ENCODE measurements around the gene ERC2.

ERC2 gene

DNA sequence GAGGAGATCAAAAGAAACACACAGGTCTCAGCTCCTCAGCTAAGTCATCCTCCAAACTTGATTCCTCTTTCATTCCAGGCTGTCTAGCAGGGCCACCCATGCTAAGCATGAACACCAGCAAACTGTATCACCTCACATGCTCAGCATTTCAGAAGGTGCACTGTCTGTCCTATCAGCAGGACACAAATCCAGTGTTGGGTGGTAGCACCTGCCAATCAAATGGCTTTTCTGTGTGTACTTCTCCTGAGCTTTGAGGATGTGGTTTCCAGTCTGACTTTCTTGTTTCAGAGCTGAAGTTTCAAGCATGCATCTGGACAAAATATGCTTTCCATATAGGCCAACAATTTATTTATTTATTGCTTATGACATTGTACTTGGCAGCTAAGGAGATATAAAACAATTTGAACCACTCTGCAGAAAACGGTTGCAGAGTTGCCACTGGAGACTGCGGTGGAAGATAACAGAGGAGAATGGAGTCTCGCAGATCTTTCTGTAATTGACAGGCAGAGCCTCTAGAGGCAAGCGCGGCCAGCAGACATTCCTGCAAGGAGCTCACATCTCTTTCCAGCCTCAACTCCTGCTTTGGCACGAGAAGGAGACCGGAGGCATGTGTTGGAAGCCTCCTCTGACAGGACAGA is 814.0 kb downstream of the ERC2 start:
- DNase-seq, result no peak

DNA sequence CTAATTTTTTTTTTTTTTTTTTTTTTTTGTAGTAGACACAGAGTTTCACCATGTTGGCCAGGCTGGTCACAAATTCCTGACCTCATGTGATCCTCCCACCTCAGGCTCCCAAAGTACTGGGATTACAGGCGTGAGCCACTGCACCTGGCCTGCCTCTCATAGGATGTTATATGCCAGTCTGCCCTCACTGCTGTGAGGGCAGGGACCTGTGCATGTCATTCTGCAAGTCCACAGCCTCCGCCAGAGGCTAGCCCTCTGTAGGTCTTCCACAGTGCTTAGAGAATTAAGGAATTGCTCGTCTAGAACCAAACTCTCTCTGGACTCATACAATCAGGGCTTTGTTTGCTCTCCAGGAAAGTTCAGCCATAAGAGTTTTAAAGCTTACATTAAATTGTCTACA is 817.3 kb downstream of the ERC2 start:
- DNase-seq, result no peak

DNA sequence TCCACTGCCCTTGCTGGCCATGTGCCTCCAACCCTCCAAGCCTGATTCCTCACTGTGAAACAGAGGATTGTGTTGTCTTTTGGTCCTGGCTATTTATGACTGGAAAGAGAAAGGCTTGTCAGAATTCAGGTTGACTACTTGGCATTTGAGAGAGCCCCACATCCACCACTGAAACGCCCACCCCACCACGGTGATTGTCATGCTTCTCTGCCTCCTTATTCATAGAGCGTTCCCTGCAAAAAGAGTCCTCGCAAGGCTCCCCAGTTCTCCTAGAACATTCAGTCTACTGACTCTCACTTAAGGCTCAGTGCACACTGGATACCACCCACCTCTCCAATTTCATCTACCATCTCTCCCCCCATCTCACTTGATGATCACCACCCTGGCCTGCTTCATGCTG is 818.3 kb downstream of the ERC2 start:
- DNase-seq, result no peak

DNA sequence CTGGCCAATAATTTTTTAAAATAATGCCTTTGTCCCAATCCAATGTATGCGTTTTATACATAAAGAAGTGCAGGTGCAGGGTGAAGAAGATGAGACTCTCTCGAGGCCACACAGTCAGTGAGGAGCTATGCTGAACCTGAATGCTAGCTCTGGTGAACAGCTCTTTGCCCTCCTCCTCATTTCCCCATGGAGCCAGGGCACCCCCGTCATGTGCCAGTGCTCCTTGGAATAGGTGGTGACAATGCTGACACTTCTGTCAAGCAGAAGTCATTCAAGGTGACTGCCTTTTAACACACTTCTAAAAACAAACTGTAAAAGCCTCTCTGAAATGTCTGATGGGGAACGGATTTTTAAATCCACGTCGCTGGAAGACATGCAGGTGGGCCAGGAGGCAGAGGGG is 818.7 kb downstream of the ERC2 start:
- no peak for DNase-seq

DNA sequence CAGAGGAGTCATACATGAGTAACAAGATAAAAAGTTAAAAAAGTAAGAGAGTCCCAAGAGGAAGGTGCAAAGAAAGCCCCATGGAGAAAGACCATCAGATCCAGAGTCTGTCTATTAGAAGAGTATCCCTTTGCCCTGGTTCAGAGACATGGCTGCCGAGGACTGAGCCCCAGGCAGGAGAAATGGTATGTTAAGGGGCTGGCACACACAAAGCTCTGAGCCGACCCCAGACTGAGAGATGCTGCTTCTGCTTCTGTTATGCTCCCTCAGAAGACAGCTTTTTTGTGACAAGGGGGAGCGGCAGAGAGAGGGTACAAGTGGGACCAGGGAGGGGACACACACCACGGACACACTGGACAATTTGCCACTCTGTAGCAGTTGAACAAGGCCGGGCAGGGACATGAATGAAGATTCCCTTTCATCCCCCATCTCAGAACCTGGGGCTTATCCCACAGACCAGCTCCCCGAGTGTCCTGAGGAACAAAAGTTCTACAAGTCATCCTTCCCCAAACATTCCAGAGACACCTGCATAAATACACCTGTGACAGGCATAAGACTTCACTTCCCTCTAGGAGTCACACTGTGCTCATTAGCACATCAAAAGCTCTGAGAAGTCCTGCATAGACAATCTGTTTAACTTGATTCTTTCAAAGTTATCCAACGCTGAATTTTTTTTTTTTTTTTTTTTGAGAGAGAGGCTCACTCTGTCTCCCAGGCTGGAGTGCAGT is 819.5 kb downstream of the ERC2 start:
- DNase-seq, result no peak

DNA sequence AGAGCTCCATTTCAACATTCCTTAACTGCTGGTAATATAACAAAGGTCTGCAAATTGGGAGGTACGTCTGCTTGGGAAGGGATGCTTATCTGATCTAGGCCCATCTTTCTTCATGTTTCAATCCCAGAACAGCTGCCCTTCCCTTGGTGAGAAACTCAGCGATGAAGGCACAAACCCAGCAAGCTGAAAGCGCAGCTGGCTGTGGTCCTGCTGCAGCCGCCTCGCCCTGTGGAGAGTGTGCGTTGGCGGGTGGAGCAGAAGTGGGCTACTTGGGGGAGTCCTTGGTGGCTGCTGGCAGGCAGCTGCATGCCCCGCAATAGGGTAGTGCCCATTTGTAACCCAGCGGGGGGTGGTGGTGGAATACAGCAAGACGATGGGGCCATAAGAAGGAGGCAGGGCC is 820.6 kb downstream of the ERC2 start:
- DNase-seq, result no peak

DNA sequence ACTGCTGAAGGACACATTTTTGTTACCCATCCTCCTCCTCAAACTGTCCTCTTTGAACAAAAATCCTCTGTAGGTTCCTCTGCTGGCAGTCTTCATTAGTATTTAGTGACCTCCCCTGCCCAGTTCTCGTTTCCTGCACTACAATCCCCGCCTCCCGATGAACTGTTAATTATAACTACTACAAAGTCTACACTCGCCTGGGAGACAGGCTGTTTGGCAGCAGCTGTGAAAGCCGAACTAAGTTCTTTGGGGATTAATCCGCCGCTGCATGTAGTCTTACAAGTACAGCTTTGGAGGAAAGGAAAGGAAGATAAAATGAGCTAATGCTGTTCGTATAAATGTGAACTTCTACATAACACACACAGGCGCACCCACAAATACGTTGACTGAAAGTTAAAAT is 821.2 kb downstream of the ERC2 start:
- DNase-seq, result no peak

DNA sequence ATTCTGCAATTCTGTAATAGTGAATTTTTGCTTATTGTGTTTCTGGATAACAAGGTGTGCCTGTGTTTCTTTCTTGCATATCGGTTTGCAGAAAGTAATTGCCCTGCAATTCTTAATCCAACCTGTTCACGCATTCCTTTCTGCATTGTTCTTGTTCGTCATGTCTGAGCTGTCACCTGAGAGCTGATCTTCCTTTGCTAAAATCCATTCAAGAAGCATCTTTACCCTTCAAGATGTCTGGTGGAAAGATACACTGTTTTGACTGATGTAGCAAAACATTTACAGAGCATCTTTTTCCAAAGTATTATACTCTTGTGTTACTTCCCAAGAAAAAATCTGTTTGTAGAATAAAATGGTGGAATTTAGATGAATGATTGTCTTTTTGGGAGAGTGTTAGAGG is 822.1 kb downstream of the ERC2 start:
- no peak for DNase-seq

DNA sequence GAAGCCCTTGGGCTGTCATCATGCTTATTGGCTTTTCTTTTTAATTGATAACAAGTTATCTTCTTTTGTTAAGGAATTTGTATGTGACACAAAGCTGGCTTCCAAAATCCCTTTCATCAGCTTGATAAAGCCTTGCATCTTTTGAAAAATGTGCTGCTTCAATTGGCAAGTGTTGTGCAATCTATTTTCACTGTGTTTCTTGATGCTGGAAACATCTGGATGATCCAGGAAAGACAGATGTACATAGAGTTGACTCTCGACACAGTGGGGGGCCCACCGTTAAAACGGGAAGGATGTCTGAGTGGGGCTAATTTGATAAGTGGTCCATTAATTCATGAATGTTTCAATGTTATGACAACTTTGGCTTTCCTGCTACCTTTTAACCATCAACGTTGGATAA is 822.8 kb downstream of the ERC2 start:
- no peak for DNase-seq

DNA sequence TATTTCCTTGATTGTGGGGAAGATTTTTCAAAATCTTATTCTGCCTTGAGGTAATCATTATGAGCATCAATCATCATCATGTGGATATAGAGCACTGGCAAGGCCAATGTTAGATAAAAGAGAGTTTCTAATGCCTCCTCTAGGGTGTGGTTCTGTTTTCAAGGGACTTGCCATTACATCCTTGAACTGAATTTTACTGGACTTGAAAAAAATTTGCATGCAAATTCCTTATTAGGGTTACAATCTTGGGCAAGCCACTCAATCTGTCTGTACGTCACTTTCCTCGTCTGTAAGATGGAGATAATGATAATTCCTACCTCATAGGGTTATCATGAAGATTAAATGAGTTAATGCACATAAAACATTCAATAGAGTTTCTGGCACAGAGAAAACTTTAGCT is 825.0 kb downstream of the ERC2 start:
- DNase-seq, result no peak

DNA sequence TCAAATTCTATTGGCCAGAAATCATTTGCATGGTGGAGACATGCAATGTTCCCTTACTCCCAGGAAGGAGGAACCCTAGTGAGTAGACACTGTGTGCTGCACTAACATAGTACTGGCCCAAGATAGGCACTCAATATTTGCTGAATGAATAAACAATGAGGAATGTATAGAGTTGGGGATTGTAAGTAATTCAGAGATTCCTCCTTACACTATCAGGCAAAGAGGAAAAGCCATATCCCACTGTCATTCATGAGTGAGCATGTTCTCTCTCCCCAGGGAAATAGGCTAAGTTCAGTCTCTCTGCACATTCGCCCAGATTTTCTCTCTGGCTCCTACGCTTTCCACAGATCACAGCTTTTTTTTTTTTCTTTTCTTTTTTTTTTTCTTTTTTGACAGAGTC is 826.3 kb downstream of the ERC2 start:
- DNase-seq, result no peak

DNA sequence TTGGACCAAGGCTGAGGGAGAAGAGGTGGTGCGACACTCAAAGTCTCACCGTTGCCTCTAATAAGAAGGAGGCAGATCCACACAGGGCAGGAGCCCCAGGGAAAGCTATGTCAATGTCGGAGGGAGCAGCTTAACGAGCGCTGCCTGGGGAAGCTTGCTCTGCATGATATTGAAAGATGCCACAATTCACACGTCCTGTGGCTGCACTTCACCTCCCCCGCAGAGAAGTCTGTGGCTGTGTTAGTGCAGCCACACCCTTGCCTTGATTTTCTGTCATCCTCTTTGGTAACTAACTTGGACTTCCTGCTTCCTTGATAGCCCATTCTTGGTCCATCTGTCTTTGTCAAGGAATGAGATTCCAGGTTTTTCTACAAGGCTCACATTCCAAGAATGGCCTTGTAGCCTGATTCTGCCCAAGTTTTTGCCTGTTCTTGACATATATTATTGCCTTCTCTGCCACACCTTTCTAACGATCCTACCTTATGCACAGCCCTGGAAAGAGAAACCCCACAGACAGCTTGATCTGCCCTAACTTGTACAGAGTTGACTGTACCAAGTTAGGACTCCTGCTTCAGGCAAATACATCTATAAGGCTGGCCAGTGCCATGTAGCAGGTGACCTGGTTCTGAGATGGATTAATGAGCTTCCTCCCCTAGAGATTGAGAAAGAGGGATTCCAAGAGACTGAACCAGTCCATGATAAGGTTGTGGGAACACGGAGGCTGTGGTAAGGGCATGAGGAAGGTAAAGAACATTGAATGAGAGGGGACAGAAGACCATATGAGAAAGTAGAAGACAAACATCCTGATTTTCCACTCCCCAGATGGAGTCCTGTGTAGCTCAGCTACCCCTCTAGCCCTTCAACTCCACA is 828.1 kb downstream of the ERC2 start:
- no peak for DNase-seq

DNA sequence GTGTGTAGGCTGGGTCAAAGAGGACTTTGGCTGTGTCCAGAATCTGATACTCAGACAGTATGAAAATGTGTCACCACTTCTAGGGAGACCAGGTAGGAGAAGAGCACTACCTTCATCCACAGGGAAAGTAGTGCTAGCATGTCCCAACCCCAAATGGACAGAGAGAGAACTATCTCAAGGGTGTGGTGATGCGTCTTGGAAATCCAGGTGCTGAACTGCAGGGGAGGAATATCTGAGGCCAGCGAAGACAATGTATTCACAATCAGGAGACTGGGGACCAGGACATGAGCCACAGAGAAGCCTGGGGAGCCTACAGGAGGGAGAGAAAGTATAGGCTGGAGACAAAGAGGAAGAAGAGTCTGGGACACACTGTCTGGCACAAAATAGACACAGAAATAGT is 829.1 kb downstream of the ERC2 start:
- no peak for DNase-seq

DNA sequence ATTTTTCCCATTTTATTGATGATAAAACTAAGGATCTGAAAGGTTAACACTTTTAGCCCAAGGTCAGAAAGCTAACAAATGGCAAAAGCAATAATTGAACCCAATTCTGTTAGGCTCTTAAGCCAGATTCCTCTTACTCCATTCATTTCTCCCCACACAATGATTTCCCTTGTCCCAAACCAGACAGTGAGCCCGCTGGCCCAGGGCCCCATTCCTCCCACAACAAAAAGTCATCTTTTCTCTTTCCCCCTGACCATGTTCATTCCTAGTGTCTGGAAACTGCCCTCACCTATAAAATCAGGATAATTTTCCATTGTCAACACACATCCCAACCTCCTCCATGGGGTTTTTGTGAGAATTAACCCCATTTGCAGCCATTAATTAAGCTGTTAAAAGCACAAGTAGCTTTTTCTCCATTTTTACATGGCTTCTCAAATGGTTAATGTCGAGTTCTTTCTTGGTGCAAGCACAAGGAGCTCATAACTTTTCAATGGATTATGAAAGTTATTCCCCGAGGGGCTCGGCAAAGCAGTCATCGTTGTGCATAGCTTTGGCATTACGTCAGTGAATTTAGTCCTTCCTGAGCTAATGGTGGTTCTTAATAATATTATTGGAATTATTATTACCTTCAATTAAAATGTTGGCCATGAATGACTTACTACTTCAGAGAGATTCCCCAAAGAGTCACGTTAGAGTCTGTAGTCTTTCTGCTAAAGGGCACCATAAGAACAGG is 830.2 kb downstream of the ERC2 start:
- DNase-seq, result no peak

DNA sequence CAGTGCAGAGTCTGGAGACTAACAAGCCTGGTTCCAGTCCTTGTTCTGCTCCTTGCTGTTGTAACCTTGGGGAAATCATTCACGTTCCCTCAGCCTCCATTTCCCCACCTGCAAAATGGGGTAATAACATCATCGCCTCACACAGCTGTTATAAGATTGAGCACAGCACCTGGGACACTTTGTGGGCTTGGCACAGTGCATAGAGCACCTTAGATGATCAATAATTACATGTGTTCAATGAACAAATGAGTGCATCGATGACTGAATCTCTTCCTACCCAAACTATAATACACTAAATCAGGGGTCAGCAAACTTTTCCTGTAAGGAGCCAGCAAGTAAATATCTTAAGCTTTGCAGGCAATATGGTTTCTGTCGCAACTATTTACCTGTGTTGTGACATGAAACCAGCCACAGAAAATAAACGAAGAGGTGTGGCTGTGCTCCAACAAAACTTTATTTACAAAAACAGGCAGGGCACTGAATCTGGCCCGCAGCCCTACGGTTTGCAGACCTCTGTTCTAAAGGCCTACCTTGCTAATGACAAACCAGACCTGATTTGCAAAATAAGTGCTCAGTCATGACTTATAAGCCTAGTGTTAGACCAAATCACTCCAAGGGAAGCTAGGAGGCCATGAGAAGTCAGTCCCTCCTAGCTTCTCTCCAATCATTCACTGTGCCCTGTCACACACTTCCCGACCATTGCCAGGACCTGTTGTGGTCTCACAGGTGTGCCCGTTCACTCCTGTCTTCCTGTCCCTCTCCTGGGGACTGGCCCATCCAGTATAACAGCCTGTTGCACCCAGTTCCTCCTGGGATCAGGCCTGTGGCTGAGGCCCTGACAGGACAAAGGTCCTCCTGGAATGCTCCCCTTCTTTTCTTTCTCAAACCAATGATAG is 831.7 kb downstream of the ERC2 start:
- DNase-seq, result no peak

DNA sequence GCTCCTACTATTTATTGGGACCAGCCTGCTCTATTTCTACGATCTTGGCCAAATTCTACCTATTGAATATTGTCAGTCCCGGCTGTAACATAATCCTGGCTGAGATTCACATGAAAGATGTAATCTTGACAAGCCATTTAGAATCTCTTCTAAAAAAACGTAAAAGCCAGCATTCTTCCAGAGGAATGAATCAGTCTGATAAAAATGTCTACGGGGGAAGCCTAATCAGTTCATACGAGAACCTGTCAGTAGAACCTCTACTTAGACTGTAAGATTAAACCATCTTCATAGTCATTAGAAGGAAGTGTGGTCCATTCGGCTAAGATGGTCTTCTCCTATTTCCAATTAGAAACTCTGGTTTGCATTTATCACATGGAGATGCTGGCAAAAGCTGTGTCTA is 833.9 kb downstream of the ERC2 start:
- DNase-seq, result no peak

DNA sequence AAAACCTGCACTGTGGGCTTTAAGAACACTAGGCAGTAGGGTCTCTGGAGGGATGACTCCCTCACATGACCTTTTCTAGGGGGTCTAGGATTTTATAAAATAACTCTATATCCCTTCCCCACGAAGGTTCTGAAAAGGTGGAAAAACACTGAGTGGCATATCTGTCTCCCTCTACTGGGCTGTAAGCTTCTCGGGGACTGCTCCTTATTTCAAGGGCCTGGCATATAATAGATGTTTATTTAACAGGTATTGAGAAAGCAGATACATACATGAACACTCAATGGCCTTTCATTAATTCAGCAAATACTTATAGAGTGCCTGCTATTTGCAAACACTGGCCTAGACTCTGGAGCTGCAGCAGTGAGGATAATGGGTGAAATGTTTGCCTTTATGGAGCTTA is 834.9 kb downstream of the ERC2 start:
- no peak for DNase-seq

DNA sequence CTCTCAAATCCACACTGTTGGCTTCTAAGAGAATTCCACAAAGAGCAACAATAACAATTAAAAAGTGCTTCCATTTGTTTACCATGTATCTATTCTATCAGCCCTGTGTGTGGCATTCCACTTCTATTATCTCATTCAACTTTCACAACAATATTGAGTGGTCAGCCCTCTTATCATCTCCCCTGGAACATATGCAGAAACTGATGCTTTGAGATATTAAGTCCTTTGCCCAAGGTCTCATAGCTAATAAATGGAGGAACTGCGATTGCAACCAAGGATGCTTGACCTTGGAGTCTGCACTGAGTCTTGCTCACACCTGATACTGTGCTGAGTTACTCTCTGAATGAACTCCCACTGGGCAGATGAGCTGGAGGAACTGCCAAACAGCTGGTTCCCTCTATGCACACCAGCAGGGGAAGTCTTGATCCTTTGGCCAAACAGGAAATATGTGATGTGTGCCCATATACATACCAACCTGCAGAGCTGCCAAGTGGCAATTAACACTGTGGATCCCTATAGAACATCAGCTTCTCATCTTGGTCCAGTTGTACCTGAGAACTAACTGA is 836.4 kb downstream of the ERC2 start:
- DNase-seq, result no peak

DNA sequence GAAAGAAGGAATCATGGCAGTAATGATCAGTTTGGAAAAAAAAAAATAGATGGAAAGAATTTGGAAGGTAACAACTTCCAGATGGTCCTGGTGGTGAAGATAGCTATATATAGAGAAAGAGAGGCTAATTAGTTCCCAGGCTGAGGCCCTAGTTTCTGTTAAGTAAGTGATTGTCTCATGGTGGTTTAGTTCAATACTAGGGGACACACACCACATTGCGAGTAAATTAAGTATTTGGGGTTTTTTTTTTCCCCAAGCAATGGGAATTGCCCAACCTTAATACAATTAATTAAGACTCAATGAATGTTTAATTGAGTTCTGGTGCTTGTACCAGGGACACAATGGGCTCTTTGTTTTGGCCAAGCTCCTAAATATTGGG is 837.4 kb downstream of the ERC2 start:
- DNase-seq, result no peak

DNA sequence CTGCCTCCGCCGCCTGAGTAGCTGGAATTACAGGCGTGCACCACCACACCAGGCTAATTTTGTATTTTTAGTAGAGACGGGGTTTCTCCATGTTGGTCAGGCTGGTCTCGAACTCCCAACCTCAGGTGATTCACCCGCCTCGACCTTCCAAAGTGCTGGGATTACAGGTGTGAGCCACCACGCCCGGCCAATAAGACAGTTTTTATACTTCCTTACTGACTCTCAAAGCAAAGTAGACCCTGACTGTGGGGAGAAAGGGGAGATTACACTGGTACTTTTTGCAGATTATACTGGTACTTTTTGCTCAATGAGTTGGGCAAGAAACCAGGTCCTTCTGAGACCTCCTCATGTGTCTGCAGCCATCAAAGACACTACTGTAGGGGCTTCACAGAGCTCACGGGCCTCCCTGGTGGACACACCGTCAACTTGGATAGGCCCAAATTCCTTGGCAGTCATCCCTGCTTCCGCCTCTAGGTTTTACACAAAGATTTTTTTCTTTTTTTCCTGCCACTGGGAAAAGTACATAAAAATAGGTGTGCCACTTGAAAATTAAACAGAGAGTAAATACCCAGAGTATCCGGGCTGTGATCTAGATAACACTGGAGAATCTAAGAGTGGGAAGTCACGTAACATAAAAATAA is 837.9 kb downstream of the ERC2 start:
- DNase-seq, result no peak

DNA sequence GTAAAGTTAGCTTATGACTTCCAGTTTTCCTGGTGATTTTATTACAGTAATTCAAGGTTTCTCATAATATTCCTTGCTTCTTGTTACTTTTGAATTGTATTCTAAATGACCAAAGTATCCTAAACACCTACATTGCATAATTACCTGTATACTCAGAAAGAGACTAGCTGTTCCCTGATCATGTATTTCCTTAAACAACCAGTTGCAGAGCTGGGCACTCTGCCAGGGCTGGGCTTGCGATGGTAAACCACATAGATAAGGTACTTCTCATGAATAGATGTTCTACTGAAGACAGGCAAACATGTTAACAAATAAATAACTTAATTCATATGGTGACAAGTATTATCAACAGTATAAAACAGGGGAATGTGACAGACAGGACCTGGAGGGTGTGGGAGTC is 838.8 kb downstream of the ERC2 start:
- DNase-seq, result no peak

Data from T-helper 1 cell (primary cell).